ENCODE results near the gene SLC23A1.
"Not testable (repeated sequence)": the region's sequence is repeated elsewhere in the genome, so short reads cannot be mapped to it uniquely, and the experiment has no call there.

The SLC23A1 gene

GRCh38 chr5:139378941-139379361, 4.1 kb downstream of the SLC23A1 start:
- DNase-seq (ENCODE audit: insufficient read length, low spot score), result no peak
- FAIRE-seq, result no peak
- TF ChIP-seq POLR2A (IDR thresholded peaks at IDR 0.05; ENCODE audit: low read depth, low read length), result no peak

GRCh38 chr5:139378101-139378825, 4.8 kb downstream of the SLC23A1 start:
- DNase-seq (ENCODE audit: insufficient read length, low spot score), result no peak
- no peak for FAIRE-seq
- no peak for TF ChIP-seq POLR2A (IDR thresholded peaks at IDR 0.05; ENCODE audit: low read depth, low read length)

DNA sequence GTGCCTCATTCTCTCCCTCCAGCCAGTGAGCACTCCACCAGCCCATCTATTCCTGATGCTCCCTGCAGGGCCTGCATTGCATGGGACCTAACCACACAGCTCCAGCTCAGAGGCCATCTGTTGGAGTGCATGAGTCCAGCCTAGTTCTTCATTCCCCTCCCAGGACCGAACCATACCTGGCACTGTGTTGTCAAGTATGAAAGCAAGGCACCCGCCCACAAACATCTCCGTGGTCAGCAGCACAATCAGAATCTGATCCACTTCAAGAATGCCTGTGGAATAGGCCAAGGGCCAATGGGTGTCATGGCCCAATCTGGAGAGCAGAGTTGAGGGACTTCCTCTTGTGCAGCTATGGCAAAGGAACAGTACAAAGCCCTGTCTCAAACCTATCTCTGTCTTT, 5.9 kb downstream of the SLC23A1 start:
- TF ChIP-seq POLR2A (IDR thresholded peaks at IDR 0.05; ENCODE audit: low read depth, low read length), result no peak
- no peak for DNase-seq (ENCODE audit: insufficient read length, low spot score)
- no peak for FAIRE-seq

DNA sequence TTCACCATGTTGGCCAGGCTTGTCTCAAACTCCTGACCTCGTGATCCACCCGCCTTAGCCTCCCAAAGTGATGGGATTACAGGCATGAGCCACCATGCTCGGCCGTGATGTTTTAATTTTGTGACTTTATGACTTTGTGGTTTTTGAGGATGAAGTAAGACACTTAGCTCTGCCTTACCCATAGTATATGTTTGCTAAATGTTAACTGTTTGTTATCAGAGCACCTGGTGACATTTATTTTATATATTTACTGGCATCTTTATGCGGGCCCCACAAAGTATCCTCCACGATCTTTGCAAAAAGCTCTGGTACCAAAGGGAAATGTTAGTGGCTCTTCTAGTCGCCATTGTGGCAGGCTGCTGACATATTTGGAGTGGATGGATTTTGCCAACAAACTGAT, 6.7 kb downstream of the SLC23A1 start:
- DNase-seq (ENCODE audit: insufficient read length, low spot score) (no peak), FAIRE-seq (no peak)
- TF ChIP-seq POLR2A (IDR thresholded peaks at IDR 0.05; ENCODE audit: low read depth, low read length), result no peak

- TF ChIP-seq POLR2A (IDR thresholded peaks at IDR 0.05; ENCODE audit: low read depth, low read length), result no peak
- DNase-seq (ENCODE audit: insufficient read length, low spot score) (no peak), FAIRE-seq (no peak)
These were observed 8.2 kb downstream of the SLC23A1 start for GRCh38 chr5:139374909-139375308.

GRCh38 chr5:139371482-139372435, 11.3 kb downstream of the SLC23A1 start:
- TF ChIP-seq POLR2A (IDR thresholded peaks at IDR 0.05; ENCODE audit: low read depth, low read length), result no peak
- FAIRE-seq (no peak), DNase-seq (ENCODE audit: insufficient read length, low spot score) (no peak)

GRCh38 chr5:139369181-139369580, 13.9 kb downstream of the SLC23A1 start:
- FAIRE-seq (no peak), DNase-seq (ENCODE audit: insufficient read length, low spot score) (no peak)
- no peak for TF ChIP-seq POLR2A (IDR thresholded peaks at IDR 0.05; ENCODE audit: low read depth, low read length)

- no peak for TF ChIP-seq POLR2A (IDR thresholded peaks at IDR 0.05; ENCODE audit: low read depth, low read length)
- no peak for DNase-seq (ENCODE audit: insufficient read length, low spot score)
- FAIRE-seq, result no peak
These were observed 14.5 kb downstream of the SLC23A1 start for GRCh38 chr5:139368613-139369012.

GRCh38 chr5:139364466-139364865, 18.6 kb downstream of the SLC23A1 start:
- FAIRE-seq (no peak), DNase-seq (ENCODE audit: insufficient read length, low spot score) (no peak)
- TF ChIP-seq POLR2A (IDR thresholded peaks at IDR 0.05; ENCODE audit: low read depth, low read length), result no peak

DNA sequence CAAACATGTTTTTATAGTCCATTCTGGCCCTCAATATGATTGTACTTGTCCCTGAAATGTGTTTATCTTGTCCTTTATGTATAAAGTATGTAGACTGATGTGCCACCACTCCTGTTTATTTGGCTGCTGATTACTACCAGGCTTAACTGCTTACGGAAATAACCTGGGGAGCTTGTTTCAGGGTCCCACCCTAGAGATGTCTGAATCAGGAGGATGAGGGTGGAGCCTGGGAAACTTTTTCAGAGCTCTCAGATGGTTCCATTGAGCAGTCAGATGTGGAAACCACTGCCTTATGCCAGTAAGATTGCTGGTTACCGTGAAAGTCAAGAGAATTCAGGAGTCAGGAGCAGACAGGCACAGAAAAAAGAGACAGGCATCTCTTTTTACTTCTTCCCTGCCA, 19.2 kb downstream of the SLC23A1 start:
- FAIRE-seq (no peak), DNase-seq (ENCODE audit: insufficient read length, low spot score) (no peak)
- no peak for TF ChIP-seq POLR2A (IDR thresholded peaks at IDR 0.05; ENCODE audit: low read depth, low read length)

- no peak for DNase-seq (ENCODE audit: insufficient read length, low spot score)
These were observed 21.2 kb downstream of the SLC23A1 start for GRCh38 chr5:139361835-139362429.

GRCh38 chr5:139360384-139360783, 22.7 kb downstream of the SLC23A1 start:
- no peak for FAIRE-seq
- DNase-seq (ENCODE audit: insufficient read length, low spot score), result no peak
- no peak for TF ChIP-seq POLR2A (IDR thresholded peaks at IDR 0.05; ENCODE audit: low read depth, low read length)

More at GRCh38 chr5:139361835-139362429, 21.2 kb downstream of the SLC23A1 start:
- no peak for FAIRE-seq
- TF ChIP-seq POLR2A (IDR thresholded peaks at IDR 0.05; ENCODE audit: low read depth, low read length), result no peak

GRCh38 chr5:139358064-139358463, 25.0 kb downstream of the SLC23A1 start:
- no peak for TF ChIP-seq POLR2A (IDR thresholded peaks at IDR 0.05; ENCODE audit: low read depth, low read length)
- FAIRE-seq, result no peak
- no peak for DNase-seq (ENCODE audit: insufficient read length, low spot score)

DNA sequence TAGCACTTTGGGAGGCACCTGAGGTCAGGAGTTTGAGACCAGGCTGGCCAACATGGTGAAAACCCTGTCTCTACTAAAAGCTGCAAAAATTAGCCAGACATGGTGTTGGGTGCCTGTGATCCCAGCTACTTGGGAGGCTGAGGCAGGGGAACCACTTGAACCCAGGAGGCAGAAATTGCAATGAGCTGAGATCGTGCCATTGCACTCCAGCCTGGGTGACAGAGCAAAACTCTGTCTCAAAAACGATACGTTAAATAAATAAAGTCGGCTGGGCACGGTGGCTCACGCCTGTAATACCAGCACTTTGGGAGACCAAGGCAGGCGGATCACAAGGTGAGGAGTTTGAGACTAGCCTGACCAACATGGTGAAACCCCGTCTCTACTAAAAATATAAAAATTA, 27.2 kb downstream of the SLC23A1 start:
- not testable (repeated sequence) for FAIRE-seq; DNase-seq (ENCODE audit: insufficient read length, low spot score)

Data from H54 (cell line).